ENCODE measurements around the gene CSNK2A2. TPM values are rescaled to one million over a fixed set of nuclear protein-coding genes. Genes with fewer than 3 reads are reported as not detected.
A peak's percentile ranks its signal among the peaks of the same experiment; 100 is the strongest.

Gene CSNK2A2
- total and polyA plus RNA-seq, 9 of the 15 experiments (the other 6 are each of a cell fraction or from before 2014, with no cell fraction given) = 20.8 to 109 (median 44.7) TPM

GRCh38 chr16:58205276-58206036 lies 7.5 kb upstream of the CSNK2A2 start:
- FAIRE-seq (no peak), ATAC-seq (no peak), DNase-seq (ENCODE audit: extremely low read depth in 1 of 4, low spot score in 3 of 4) (no peak)
- H3K9ac ChIP-seq (ENCODE audit: insufficient read depth in 1 of 2, low read depth in 2 of 2, low read length in 2 of 2) = no peak overlapping the region
- no peaks in the 10 kb centered on the region; a peak in 1 of 5 replicates for H3K27me3 ChIP-seq (ENCODE audit: control insufficient read depth in 2 of 2, insufficient read depth in 2 of 2, low read length in 2 of 2)
- TF ChIP-seq TOE1 (IDR thresholded peaks at IDR 0.05; ENCODE audit: borderline replicate concordance) = no peak
- TF ChIP-seq TOE1 (CRISPR knock-in tag; IDR thresholded peaks at IDR 0.05; ENCODE audit: borderline replicate concordance, low read depth) = no peak
- TF ChIP-seq PKNOX1 (IDR thresholded peaks at IDR 0.05) = 0 out of 2 replicates have a peak, but pooled peaks have one; percentile 31
- TF ChIP-seq SREBF2 (CRISPR knock-in tag; IDR thresholded peaks at IDR 0.05) = no peak
- H3K36me3 ChIP-seq (ENCODE audit: control insufficient read depth, insufficient read depth, low read length) = no peaks in the 10 kb centered on the region
- no peak overlapping the region for H3K4me3 ChIP-seq
- CTCF ChIA-PET (ENCODE audit: low intra/inter-chr PET ratio) = no interaction called here
- POLR2A ChIA-PET = interaction anchor here (1.9 kb wide), 1 partner anchor 19 kb away, joined by 4 read pairs; no protein-coding TSS in a partner anchor
- H3K9me1 ChIP-seq (ENCODE audit: control insufficient read depth, insufficient read depth, low read length) = no peaks in the 10 kb centered on the region
- in situ Hi-C loops (cut with MboI) = no loop called here
- intact Hi-C loops (cut with micrococcal nuclease) = loop anchor here (10.0 kb wide), 1 partner anchor 59 kb away; no protein-coding TSS in a partner anchor
- no TSS peak for BruUV-seq (replicated peaks)
- H3K4me2 ChIP-seq (ENCODE audit: insufficient read depth, low read length) = no peak overlapping the region
- H3K9me3 ChIP-seq (replicated peaks; ENCODE audit: control insufficient read depth, insufficient read depth, low read depth, low read length) = no peaks in the 10 kb centered on the region
- H4K20me1 ChIP-seq (replicated peaks; ENCODE audit: control insufficient read depth, insufficient read depth, low read length) = no peaks in the 10 kb centered on the region
- peaks cover 0 to 5% of the 10 kb centered on the region in 2 experiments; a peak in 2 of 5 replicates for H3K4me1 ChIP-seq (replicated peaks in 1 of 2; ENCODE audit: control insufficient read depth in 2 of 2, insufficient read depth in 2 of 2, low read length in 2 of 2)
- no peak overlapping the region for H2AFZ ChIP-seq (ENCODE audit: low read depth, low read length)
- 14% methylated on average over 10 of the region's 10 CpGs for WGBS (ENCODE audit: insufficient coverage, low coverage, missing lambda C conversion rate)
- no peak overlapping the region for H3K27ac ChIP-seq (ENCODE audit: extremely low read depth, low read depth, low read length)
- no peaks in the 10 kb centered on the region for H3K79me2 ChIP-seq (ENCODE audit: control insufficient read depth, insufficient read depth, low read length)

All from K562 (cell line).